Neural progenitor cell (in vitro differentiated cells): ENCODE data around the gene ST6GALNAC1. TPM values are rescaled to one million over a fixed set of nuclear protein-coding genes. Genes with fewer than 3 reads are reported as not detected.
A peak's percentile ranks its signal among the peaks of the same experiment; 100 is the strongest.

Experiments
- DNase-seq: peaks from one replicate; pipeline ENCODE4 v3.0.0-alpha.2; 2016; ENCODE audit warnings: low spot score
- H2AFZ ChIP-seq: fragments of 200-600 bp; sonication (generic); replicated peaks from 2 replicates; pipeline ENCODE4 v1.6.1; 2016; ENCODE audit warnings: antibody characterized with exemption
- H3F3A ChIP-seq: fragments of 200-600 bp; sonication (generic); 2 replicates; pipeline ENCODE4 v1.6.1; 2016; ENCODE audit warnings: antibody characterized with exemption, low read depth
- H3K27ac ChIP-seq: fragments of 200-600 bp; sonication (generic); 2 replicates; pipeline ENCODE4 v1.5.1; 2016; ENCODE audit warnings: mild to moderate bottlenecking
- H3K27me3 ChIP-seq: fragments of 200-600 bp; sonication (generic); 2 replicates; pipeline ENCODE4 v1.6.1; 2016; ENCODE audit warnings: mild to moderate bottlenecking, moderate library complexity
- H3K36me3 ChIP-seq: fragments of 200-600 bp; sonication (generic); 2 replicates; pipeline ENCODE4 v1.5.1; 2016
- H3K4me1 ChIP-seq: fragments of 200-600 bp; sonication (generic); 2 replicates; pipeline ENCODE4 v1.6.1; 2016; ENCODE audit warnings: mixed run types
- H3K4me2 ChIP-seq: fragments of 200-600 bp; sonication (generic); 2 replicates; pipeline ENCODE4 v1.6.1; 2016
- H3K4me3 ChIP-seq: fragments of 200-600 bp; sonication (generic); 2 replicates; pipeline ENCODE4 v1.5.1; 2016
- H3K79me2 ChIP-seq: fragments of 200-600 bp; sonication (generic); 2 replicates; pipeline ENCODE4 v1.6.1; 2016; ENCODE audit warnings: low read depth
- H3K9ac ChIP-seq: fragments of 200-600 bp; sonication (generic); 2 replicates; pipeline ENCODE4 v1.6.1; 2016
- H3K9me3 ChIP-seq: fragments of 200-600 bp; sonication (generic); 2 replicates; pipeline ENCODE4 v1.5.1; 2016; ENCODE audit warnings: low read depth
- H4K20me1 ChIP-seq: fragments of 200-600 bp; sonication (generic); 2 replicates; pipeline ENCODE4 v1.6.1; 2016; ENCODE audit warnings: low read depth
- H3K27ac Mint-ChIP-seq: 3 replicates; pipeline ENCODE4 v1.8.0; 2021; ENCODE audit warnings: mixed read lengths
- H3K27me3 Mint-ChIP-seq: 2 replicates; pipeline ENCODE4 v1.8.0; 2022; ENCODE audit warnings: low read depth, mild to moderate bottlenecking, inconsistent platforms, moderate library complexity, mixed read lengths; ENCODE audit not compliant: insufficient read depth
- H3K36me3 Mint-ChIP-seq: 3 replicates; pipeline ENCODE4 v1.8.0; 2021; ENCODE audit warnings: mixed read lengths
- H3K4me1 Mint-ChIP-seq: 3 replicates; pipeline ENCODE4 v1.8.0; 2021; ENCODE audit warnings: mixed read lengths
- H3K4me3 Mint-ChIP-seq: 3 replicates; pipeline ENCODE4 v1.8.0; 2021; ENCODE audit warnings: mild to moderate bottlenecking, moderate library complexity, mixed read lengths
- H3K9me3 Mint-ChIP-seq: 3 replicates; pipeline ENCODE4 v1.8.0; 2020; ENCODE audit warnings: mixed read lengths
- CTCF ChIP-seq: fragments of 200-600 bp; sonication (generic); IDR thresholded peaks from 2 replicates; pipeline ENCODE4 v1.5.1; 2017; ENCODE audit warnings: antibody characterized with exemption, mild to moderate bottlenecking
- EZH2 ChIP-seq: fragments of 200-600 bp; sonication (generic); IDR thresholded peaks from 2 replicates; pipeline ENCODE4 v1.6.1; 2017; ENCODE audit warnings: antibody characterized with exemption, mild to moderate bottlenecking, moderate library complexity
- EZH2phosphoT487 ChIP-seq: fragments of 200-600 bp; sonication (generic); IDR thresholded peaks from 2 replicates; pipeline ENCODE4 v1.6.1; 2017; ENCODE audit warnings: antibody characterized with exemption
- total RNA-seq: library from RNA; depleted of rRNA; stranded (reverse); fragments of >200 nt; gene quantifications from 2 replicates; pipeline ENCODE4 v1.2.3, GENCODE V29; 2015; ENCODE audit warnings: low replicate concordance

The ST6GALNAC1 gene
- total RNA-seq, 1 donor from 2014 or later = not detected

- Mint-ChIP-seq H3K27me3 (peaks cover 5% of the 10 kb centered on the region), H3K36me3 (peaks cover 3% of the 10 kb centered on the region), H3K9me3 (peaks cover 2% of the 10 kb centered on the region), H3K4me1 (peaks cover 21% of the 10 kb centered on the region), H3K4me3 (peak overlapping the region; percentile 95), H3K27ac (no peak overlapping the region)
- H3K36me3 ChIP-seq = no peaks in the 10 kb centered on the region
- H3K27me3 ChIP-seq = no peaks in the 10 kb centered on the region
- H2AFZ ChIP-seq = no peak overlapping the region
- DNase-seq = no peak
- no peak overlapping the region for H3K4me3 ChIP-seq
- peaks cover 6% of the 10 kb centered on the region for H3K79me2 ChIP-seq
- no peaks in the 10 kb centered on the region for H3K9me3 ChIP-seq
- peaks cover 9% of the 10 kb centered on the region for H3K4me1 ChIP-seq
- no peak overlapping the region for H3K27ac ChIP-seq
- no peak for TF ChIP-seq EZH2
- TF ChIP-seq EZH2phosphoT487 = no peak
- no peak for TF ChIP-seq CTCF
- no peaks in the 10 kb centered on the region for H4K20me1 ChIP-seq
- no peak overlapping the region for H3K9ac ChIP-seq
- H3F3A ChIP-seq = peaks cover 15% of the 10 kb centered on the region
- H3K4me2 ChIP-seq = peak overlapping the region; percentile 90
These were observed 29.3 kb upstream of the ST6GALNAC1 start for GRCh38 chr17:76672892-76673291.

- Histone ChIP-seq H3K27ac (no peak overlapping the region), H3K4me2 (peak overlapping the region; percentile 90), H3K27me3 (no peaks in the 10 kb centered on the region), H3F3A (peaks cover 15% of the 10 kb centered on the region), H4K20me1 (no peaks in the 10 kb centered on the region), H3K4me3 (peak overlapping the region; percentile 70), H3K4me1 (peaks cover 9% of the 10 kb centered on the region), H3K79me2 (peaks cover 6% of the 10 kb centered on the region), H3K36me3 (no peaks in the 10 kb centered on the region), H3K9me3 (no peaks in the 10 kb centered on the region), H3K9ac (peak overlapping the region; percentile 58), H2AFZ (peak overlapping the region; percentile 79)
- peak overlapping the region; percentile 95 for H3K4me3 Mint-ChIP-seq
- TF ChIP-seq EZH2phosphoT487 (no peak), CTCF (no peak), EZH2 (no peak)
- no peak for DNase-seq
- H3K36me3 Mint-ChIP-seq = peaks cover 3% of the 10 kb centered on the region
- H3K27me3 Mint-ChIP-seq = peaks cover 5% of the 10 kb centered on the region
- peaks cover 2% of the 10 kb centered on the region for H3K9me3 Mint-ChIP-seq
- peaks cover 21% of the 10 kb centered on the region for H3K4me1 Mint-ChIP-seq
- peak overlapping the region; percentile 26 for H3K27ac Mint-ChIP-seq
These were observed 28.8 kb upstream of the ST6GALNAC1 start for GRCh38 chr17:76672270-76672851.

DNA sequence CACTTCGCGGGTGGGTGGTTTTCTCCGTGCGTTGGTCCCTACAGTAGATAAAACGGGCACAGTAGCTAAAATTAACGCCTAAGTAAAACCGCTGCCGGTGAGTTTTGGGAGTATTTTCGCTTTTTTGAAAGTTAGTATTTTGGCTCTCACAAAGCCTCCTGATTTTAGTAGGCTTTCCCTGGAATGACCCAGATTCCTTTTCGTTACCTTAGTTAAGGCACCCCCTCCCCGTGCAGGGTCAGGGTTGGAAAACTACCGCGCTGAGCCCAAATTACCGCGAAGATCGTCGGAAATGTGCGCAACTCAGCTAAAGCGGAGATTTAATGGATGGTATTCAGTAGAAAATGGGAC is 28.3 kb upstream of the ST6GALNAC1 start:
- no peaks in the 10 kb centered on the region for H4K20me1 ChIP-seq
- H3K4me2 ChIP-seq = peak overlapping the region; percentile 90
- TF ChIP-seq EZH2 (no peak), CTCF (no peak), EZH2phosphoT487 (no peak)
- Mint-ChIP-seq H3K4me1 (peaks cover 21% of the 10 kb centered on the region), H3K9me3 (peaks cover 2% of the 10 kb centered on the region), H3K36me3 (peaks cover 3% of the 10 kb centered on the region), H3K27ac (peak overlapping the region; percentile 86), H3K27me3 (peaks cover 5% of the 10 kb centered on the region), H3K4me3 (peak overlapping the region; percentile 95)
- peak overlapping the region; percentile 58 for H3K9ac ChIP-seq
- H3K4me3 ChIP-seq = peak overlapping the region; percentile 70
- peaks cover 15% of the 10 kb centered on the region for H3F3A ChIP-seq
- H3K9me3 ChIP-seq = no peaks in the 10 kb centered on the region
- no peaks in the 10 kb centered on the region for H3K27me3 ChIP-seq
- no peak for DNase-seq
- peaks cover 9% of the 10 kb centered on the region for H3K4me1 ChIP-seq
- H2AFZ ChIP-seq = peak overlapping the region; percentile 79
- H3K36me3 ChIP-seq = no peaks in the 10 kb centered on the region
- no peak overlapping the region for H3K27ac ChIP-seq
- peaks cover 6% of the 10 kb centered on the region for H3K79me2 ChIP-seq
